Measurements from ENCODE around the gene TNFRSF21. TPM values are rescaled to one million over a fixed set of nuclear protein-coding genes. Genes with fewer than 3 reads are reported as not detected.

The TNFRSF21 gene
- total and polyA plus RNA-seq, 2 donors (not counting 1 experiment from before 2014, with no cell fraction given), result 0.43 to 1.2 TPM

DNA sequence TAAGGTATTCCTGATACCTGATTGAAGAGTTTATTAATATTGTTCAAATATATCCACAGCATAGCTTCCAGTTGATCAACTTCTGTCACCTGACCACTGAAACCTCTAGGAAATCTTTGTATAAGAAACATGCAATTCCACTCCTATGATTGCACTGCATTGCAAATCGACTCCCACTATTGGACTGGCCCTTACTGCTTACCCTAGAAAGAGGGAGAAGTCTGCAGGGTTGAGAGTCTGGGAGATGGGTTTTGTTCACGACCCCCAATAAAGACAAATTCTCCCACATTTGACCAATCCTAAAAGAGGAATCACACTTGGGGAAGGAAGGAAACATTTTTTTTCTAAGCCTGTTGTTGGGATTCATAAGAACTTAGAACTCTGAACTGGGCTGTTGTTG, 43.7 kb downstream of the TNFRSF21 start:
- ChIA-PET CTCF (no interaction called here), POLR2A (no interaction called here)
- Histone ChIP-seq H3K4me1 (ENCODE audit: control insufficient read depth in 2 of 2, insufficient read depth in 2 of 2, low read length in 2 of 2) (no peaks in the 10 kb centered on the region), H3K79me2 (ENCODE audit: control insufficient read depth, insufficient read depth, low read length) (no peaks in the 10 kb centered on the region), H4K20me1 (ENCODE audit: control insufficient read depth, insufficient read depth, low read length, poor library complexity, severe bottlenecking) (no peaks in the 10 kb centered on the region), H3K4me2 (replicated peaks; ENCODE audit: low read depth, low read length, poor library complexity, severe bottlenecking) (no peak overlapping the region), H2AFZ (ENCODE audit: insufficient read depth, low read depth, low read length, poor library complexity, severe bottlenecking) (no peak overlapping the region), H3K36me3 (replicated peaks in 1 of 2; ENCODE audit: control extremely low read depth in 1 of 2, control insufficient read depth in 1 of 2, extremely low read depth in 1 of 2, insufficient read depth in 2 of 2, low read length in 1 of 2) (no peaks in the 10 kb centered on the region), H3K4me3 (ENCODE audit: control extremely low read depth in 1 of 5, extremely low read depth in 1 of 5, insufficient read depth in 1 of 5, low read depth in 2 of 5, low read length in 4 of 5) (no peak overlapping the region), H3K9ac (ENCODE audit: low read length) (no peak overlapping the region), H3K9me3 (ENCODE audit: control extremely low read depth in 1 of 3, control insufficient read depth in 2 of 3, insufficient read depth in 1 of 3, low read length in 2 of 3) (no peaks in the 10 kb centered on the region), H3K27me3 (replicated peaks in 1 of 4; ENCODE audit: control extremely low read depth in 1 of 4, control insufficient read depth in 3 of 4, insufficient read depth in 4 of 4, low read length in 3 of 4) (no peaks in the 10 kb centered on the region), H3K27ac (ENCODE audit: low read length in 2 of 2) (no peak overlapping the region)
- TF ChIP-seq, protein P1, sequence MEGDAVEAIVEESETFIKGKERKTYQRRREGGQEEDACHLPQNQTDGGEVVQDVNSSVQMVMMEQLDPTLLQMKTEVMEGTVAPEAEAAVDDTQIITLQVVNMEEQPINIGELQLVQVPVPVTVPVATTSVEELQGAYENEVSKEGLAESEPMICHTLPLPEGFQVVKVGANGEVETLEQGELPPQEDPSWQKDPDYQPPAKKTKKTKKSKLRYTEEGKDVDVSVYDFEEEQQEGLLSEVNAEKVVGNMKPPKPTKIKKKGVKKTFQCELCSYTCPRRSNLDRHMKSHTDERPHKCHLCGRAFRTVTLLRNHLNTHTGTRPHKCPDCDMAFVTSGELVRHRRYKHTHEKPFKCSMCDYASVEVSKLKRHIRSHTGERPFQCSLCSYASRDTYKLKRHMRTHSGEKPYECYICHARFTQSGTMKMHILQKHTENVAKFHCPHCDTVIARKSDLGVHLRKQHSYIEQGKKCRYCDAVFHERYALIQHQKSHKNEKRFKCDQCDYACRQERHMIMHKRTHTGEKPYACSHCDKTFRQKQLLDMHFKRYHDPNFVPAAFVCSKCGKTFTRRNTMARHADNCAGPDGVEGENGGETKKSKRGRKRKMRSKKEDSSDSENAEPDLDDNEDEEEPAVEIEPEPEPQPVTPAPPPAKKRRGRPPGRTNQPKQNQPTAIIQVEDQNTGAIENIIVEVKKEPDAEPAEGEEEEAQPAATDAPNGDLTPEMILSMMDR (IDR thresholded peaks at IDR 0.05), result no peak
- TF ChIP-seq EZH2 (IDR thresholded peaks at IDR 0.05; ENCODE audit: borderline replicate concordance, insufficient read depth, low read depth, low read length, poor library complexity, severe bottlenecking), result no peak
- no CpG with 5 or more reads among the region's 2 CpGs for WGBS (ENCODE audit: insufficient coverage)
- Mint-ChIP-seq H3K27ac (no peak overlapping the region), H3K4me3 (no peak overlapping the region), H3K9me3 (ENCODE audit: insufficient read depth) (no peaks in the 10 kb centered on the region), H3K4me1 (no peaks in the 10 kb centered on the region), H3K27me3 (peaks cover 4% of the 10 kb centered on the region)
- intact Hi-C loops (cut with micrococcal nuclease), result no loop called here
- ATAC-seq (ENCODE audit: low read depth), result no peak
- no peak for DNase-seq

DNA sequence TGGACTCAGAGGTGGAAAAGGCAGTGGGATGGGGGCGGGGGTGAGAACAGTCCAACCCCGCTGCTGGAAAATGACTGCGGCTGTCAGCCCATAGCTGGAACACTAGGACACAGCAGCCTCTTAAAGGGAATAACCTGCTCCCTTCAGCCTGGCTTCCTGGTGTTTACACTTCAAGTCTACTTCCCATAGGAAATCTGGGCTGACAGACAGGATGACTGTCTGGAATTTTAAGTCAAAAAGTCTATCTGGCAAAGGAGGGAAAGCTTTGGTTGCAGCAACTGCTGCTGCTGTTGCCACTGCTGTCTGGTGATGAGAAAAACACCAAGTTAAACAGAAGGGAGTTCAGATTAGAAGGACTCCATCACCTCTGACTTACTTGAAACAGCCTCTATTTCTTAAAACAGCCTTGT, 44.9 kb downstream of the TNFRSF21 start:
- Mint-ChIP-seq H3K9me3 (ENCODE audit: insufficient read depth) (no peaks in the 10 kb centered on the region), H3K27ac (no peak overlapping the region), H3K27me3 (peaks cover 4% of the 10 kb centered on the region), H3K4me1 (no peaks in the 10 kb centered on the region), H3K4me3 (no peak overlapping the region)
- no peaks in the 10 kb centered on the region for H3K4me1 ChIP-seq (ENCODE audit: control insufficient read depth in 2 of 2, insufficient read depth in 2 of 2, low read length in 2 of 2)
- no peak overlapping the region for H3K9ac ChIP-seq (ENCODE audit: low read length)
- H3K79me2 ChIP-seq (ENCODE audit: control insufficient read depth, insufficient read depth, low read length), result no peaks in the 10 kb centered on the region
- intact Hi-C loops (cut with micrococcal nuclease), result no loop called here
- no peak overlapping the region for H3K27ac ChIP-seq (ENCODE audit: low read length in 2 of 2)
- ChIA-PET CTCF (no interaction called here), POLR2A (no interaction called here)
- no peak for DNase-seq
- no peak overlapping the region for H3K4me2 ChIP-seq (replicated peaks; ENCODE audit: low read depth, low read length, poor library complexity, severe bottlenecking)
- no peak for TF ChIP-seq EZH2 (IDR thresholded peaks at IDR 0.05; ENCODE audit: borderline replicate concordance, insufficient read depth, low read depth, low read length, poor library complexity, severe bottlenecking)
- TF ChIP-seq, protein P1 (IDR thresholded peaks at IDR 0.05), result no peak
- no peak for ATAC-seq (ENCODE audit: low read depth)
- no peaks in the 10 kb centered on the region for H3K36me3 ChIP-seq (replicated peaks in 1 of 2; ENCODE audit: control extremely low read depth in 1 of 2, control insufficient read depth in 1 of 2, extremely low read depth in 1 of 2, insufficient read depth in 2 of 2, low read length in 1 of 2)
- no peaks in the 10 kb centered on the region for H4K20me1 ChIP-seq (ENCODE audit: control insufficient read depth, insufficient read depth, low read length, poor library complexity, severe bottlenecking)
- H2AFZ ChIP-seq (ENCODE audit: insufficient read depth, low read depth, low read length, poor library complexity, severe bottlenecking), result no peak overlapping the region
- no peaks in the 10 kb centered on the region for H3K9me3 ChIP-seq (ENCODE audit: control extremely low read depth in 1 of 3, control insufficient read depth in 2 of 3, insufficient read depth in 1 of 3, low read length in 2 of 3)
- H3K4me3 ChIP-seq (ENCODE audit: control extremely low read depth in 1 of 5, extremely low read depth in 1 of 5, insufficient read depth in 1 of 5, low read depth in 2 of 5, low read length in 4 of 5), result no peak overlapping the region
- WGBS (ENCODE audit: insufficient coverage), result 89% methylated on average over 3 of the region's 3 CpGs
- no peaks in the 10 kb centered on the region for H3K27me3 ChIP-seq (replicated peaks in 1 of 4; ENCODE audit: control extremely low read depth in 1 of 4, control insufficient read depth in 3 of 4, insufficient read depth in 4 of 4, low read length in 3 of 4)
